Vagina (tissue), 2 donors: ENCODE results near the gene MAP1B.

Experiments
- POLR2A ChIP-seq, 2 donors: fragments of 450-650 bp; IDR thresholded peaks; one replicate each; pipeline ENCODE4 v1.6.1; 2017; ENCODE audit warnings: antibody characterized with exemption in 2 of 2, mild to moderate bottlenecking in 2 of 2, moderate library complexity in 2 of 2
- POLR2AphosphoS5 ChIP-seq, 2 donors: sonication (generic); formaldehyde crosslinking; IDR thresholded peaks; one replicate each; pipeline ENCODE4 v1.9.0; 2017; ENCODE audit warnings: antibody characterized with exemption in 2 of 2, mild to moderate bottlenecking in 2 of 2, low read depth in 1 of 2; ENCODE audit not compliant: insufficient read depth in 1 of 2
- TF ChIP-seq, protein P1 (sequence below), 3 experiments: fragments of 450-650 bp in 2 of 3; fragments of 200-600 bp in 1 of 3; sonication (generic) in 1 of 3; IDR thresholded peaks; one replicate each; pipeline ENCODE4 v1.5.1; 2017 to 2019; ENCODE audit warnings: antibody characterized with exemption in 3 of 3, mild to moderate bottlenecking in 2 of 3, moderate library complexity in 2 of 3

DNA sequence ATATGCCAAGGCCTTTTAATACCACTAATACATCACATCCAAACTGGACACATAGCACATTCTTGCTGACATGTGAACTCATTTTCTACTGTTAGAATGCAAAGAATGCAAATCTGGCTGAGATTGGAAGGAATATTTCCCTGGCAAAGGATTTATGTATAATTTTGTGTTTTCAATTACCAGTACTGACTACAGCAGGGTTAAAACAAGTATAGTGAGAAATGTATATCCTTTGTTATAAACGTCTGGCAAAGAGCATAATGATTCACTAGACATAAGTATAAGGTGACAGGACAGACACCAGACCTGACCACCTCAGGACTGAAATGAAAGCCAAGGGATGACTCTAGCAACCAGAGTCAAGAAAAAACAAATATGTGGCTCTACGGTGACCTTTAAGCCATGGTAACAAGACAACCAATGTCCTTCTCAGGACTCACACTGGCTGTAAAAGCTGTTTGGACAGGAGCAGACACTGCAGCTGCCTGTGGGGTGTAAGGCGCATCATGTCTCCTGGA is 117.7 kb downstream of the MAP1B start:
- TF ChIP-seq, protein P1, sequence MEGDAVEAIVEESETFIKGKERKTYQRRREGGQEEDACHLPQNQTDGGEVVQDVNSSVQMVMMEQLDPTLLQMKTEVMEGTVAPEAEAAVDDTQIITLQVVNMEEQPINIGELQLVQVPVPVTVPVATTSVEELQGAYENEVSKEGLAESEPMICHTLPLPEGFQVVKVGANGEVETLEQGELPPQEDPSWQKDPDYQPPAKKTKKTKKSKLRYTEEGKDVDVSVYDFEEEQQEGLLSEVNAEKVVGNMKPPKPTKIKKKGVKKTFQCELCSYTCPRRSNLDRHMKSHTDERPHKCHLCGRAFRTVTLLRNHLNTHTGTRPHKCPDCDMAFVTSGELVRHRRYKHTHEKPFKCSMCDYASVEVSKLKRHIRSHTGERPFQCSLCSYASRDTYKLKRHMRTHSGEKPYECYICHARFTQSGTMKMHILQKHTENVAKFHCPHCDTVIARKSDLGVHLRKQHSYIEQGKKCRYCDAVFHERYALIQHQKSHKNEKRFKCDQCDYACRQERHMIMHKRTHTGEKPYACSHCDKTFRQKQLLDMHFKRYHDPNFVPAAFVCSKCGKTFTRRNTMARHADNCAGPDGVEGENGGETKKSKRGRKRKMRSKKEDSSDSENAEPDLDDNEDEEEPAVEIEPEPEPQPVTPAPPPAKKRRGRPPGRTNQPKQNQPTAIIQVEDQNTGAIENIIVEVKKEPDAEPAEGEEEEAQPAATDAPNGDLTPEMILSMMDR (IDR thresholded peaks at IDR 0.05): no peak
- no peak for TF ChIP-seq POLR2A (IDR thresholded peaks at IDR 0.05)
- no peak for TF ChIP-seq POLR2AphosphoS5 (IDR thresholded peaks at IDR 0.05; ENCODE audit: insufficient read depth in 1 of 2, low read depth in 1 of 2)
